ENCODE results near the gene HSD3B7.
"Not testable (repeated sequence)": the region's sequence is repeated elsewhere in the genome, so short reads cannot be mapped to it uniquely, and the experiment has no call there.

- not testable (repeated sequence) for TF ChIP-seq CTCF, POLR2A, POLR2AphosphoS5 (IDR thresholded peaks at IDR 0.05)
Observed at GRCh38 chr16:30939571-30939970, 45.4 kb upstream of the HSD3B7 start.
